ENCODE results near the gene OGA.

The OGA gene

GRCh38 chr10:101773923-101774588, 44.2 kb downstream of the OGA start:
- DNase-seq = no peak

DNA sequence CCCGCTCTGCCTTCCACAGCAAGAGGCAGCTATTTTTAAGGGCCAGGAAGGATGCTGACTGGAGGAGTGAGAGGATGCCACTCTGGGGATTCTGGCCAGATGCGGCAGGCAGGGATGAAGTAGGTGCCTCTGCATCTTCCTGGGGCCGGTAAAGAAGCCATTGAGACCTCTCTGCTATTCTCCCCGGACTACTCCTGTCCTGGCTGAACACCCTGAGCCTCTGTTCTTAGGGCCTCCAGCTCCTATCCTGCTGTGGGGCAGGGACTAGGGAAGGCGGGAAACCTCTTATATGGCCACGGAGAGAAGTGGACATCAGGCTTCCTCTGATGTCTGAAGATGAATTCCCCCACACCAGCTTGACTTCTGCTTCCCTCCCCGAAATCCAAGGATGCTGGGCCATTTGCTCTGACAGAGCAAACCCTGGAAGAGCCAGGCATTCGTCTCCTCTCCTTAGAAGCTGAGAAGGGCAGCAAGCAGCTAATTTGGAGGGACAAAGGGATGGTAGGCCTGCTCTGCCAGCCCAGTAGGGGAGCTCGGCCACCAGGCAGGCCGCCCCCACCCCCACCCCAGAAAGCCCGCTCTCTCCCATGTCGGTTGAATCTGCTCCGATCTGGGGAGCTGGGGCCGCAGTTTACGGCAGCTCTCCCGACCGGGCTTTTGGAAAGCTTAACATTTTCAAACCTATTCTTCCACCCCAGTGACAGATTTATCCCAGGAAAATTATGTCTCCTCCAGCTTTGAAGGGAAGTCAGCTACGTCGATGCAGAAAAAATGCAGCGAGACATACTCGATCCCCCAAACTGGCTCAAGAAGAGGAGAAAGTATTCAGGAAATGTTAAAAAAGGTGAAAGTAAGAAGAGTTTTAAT, 45.1 kb downstream of the OGA start:
- DNase-seq = no peak

DNA sequence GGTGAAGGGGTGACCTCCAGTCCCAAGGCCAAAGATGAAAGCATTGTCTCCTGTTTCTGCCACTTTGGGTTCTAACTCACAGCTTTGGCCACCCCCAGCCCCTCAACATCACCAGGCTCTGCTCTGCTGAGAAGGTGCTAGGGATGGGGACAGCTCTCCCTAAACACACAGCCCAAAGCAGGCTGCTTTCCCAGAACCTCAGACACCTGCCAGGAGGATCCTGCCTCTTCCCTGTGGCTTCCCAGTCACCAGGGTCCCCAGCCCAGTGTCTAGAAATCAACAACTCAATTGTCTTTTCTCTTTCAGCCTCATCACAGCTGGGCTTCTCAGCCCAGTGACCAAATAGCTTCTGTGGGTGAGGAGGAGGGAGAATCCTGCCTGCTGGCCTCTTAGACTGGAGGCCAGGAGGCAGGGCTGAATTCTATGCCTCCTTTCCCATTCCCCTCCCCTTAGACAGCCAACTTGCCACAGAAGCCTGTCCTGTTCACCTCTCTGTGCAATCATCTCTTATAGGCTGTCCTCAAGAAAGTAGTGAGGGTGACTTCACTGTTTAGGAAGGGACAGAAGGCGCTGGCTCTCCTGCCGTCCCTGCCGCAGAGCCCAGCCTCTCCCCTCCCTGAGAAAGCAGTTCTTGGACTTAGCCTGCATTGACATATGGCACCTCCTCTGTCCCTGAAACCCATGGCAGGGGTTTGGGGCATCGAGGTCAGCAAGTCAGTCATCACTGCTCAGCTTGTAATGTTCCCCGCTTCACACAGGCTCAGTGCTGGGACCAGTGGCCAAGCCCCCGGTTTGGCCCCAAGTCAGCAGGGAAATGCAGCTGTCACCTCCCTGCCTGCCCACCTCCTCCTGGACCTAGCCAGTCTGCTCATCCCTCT, 46.0 kb downstream of the OGA start:
- DNase-seq = no peak

DNA sequence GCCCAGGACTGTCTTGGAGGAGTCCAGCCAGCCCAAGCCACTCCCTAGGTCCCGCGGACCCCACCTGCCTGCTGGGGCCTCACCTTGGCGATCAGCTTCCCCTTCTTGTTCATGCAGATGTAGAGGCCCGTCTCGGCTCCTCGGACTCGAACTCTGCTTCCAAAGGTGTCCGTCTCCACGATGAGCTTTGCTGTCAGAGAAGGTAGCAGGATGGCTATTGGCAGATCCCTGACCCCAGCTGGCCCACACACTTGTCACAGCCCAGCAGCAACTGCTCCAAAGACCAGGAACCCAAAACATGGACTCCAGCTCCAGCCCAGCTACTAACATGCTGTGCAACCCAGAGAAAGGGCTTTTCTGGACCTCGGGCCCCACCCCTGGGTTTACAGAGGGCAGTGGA, 46.9 kb downstream of the OGA start:
- no peak for DNase-seq

DNA sequence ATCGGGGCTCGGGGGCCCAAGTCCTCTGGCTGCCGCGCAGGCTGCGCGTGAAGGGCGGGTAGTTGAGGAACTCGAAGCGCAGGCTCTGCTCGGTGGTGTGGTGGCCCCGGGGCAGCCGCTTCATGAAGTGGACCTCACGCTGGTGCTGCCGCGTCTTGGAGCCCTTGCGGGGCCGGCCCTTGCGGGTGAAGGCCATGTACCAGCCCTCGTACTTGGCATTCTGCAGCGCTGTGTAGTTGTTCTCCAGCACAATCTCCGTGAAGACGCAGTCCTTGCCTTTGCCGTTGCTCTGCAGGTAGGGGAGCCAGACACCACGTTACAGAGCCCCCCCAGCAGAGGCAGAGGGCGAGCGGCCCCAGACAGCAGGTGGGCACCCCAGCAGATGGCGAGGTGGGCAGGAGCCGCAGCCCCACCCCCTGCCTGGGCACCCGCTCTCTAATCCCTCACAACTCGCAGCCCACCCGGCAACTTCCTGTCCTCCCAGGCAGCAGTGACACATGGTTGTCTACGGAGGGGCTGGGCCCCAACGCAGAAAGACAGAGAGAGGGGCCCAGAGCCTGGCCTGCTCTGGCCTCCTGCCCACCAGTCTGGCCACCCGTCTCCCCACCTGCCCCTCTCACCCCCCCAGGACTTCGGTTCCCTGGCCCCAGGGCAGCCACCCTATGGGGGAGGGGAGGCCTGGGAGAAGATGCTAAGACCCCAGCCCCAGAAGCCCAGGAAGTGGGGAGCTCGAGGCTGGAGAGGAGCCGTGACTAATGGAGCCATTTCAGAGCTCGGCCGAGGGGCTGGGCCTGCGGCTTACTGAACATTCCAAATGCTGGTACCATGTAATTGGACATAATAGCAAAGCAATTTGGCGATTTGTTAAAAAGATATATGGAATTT, 47.7 kb downstream of the OGA start:
- no peak for DNase-seq

- DNase-seq = no peak
These were observed 48.6 kb downstream of the OGA start for GRCh38 chr10:101769541-101770180.

DNA sequence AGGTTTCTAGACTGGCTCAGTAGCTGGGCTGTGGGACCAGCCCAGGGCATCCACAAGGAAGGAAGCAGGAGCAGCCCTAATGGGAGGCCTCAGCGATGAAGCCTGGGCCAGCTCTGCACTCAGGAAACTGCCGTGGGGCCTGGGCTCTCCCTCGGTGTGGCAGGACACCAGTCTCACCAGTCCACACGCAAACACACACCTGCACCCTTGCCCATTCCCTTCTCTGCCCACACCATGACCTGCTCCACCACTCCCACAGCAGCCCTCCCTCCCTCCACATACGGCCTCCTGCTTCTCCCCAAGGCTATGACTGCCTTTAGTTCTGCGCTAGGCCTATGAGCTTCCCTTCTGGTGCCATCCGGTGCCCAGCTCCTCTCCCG, 49.5 kb downstream of the OGA start:
- no peak for DNase-seq

- DNase-seq = no peak
These were observed 50.1 kb downstream of the OGA start for GRCh38 chr10:101767966-101768790.

DNA sequence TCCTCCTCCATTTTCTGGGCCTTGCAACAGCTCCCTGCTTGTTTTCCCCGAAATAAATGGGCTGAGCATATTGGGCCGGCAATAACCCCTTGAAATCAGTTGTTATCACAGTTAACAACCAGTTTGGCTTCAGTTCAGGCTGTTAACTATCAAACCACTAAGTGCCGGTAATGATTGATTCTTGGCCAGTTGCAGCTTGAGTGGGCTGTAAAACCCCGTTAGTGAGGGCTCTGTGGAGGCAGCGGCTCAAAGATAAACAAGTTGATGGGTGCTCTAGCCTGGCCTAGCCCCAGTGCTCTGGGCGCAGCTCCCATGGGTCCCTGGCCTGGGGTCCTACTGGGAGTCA, 50.7 kb downstream of the OGA start:
- no peak for DNase-seq

DNA sequence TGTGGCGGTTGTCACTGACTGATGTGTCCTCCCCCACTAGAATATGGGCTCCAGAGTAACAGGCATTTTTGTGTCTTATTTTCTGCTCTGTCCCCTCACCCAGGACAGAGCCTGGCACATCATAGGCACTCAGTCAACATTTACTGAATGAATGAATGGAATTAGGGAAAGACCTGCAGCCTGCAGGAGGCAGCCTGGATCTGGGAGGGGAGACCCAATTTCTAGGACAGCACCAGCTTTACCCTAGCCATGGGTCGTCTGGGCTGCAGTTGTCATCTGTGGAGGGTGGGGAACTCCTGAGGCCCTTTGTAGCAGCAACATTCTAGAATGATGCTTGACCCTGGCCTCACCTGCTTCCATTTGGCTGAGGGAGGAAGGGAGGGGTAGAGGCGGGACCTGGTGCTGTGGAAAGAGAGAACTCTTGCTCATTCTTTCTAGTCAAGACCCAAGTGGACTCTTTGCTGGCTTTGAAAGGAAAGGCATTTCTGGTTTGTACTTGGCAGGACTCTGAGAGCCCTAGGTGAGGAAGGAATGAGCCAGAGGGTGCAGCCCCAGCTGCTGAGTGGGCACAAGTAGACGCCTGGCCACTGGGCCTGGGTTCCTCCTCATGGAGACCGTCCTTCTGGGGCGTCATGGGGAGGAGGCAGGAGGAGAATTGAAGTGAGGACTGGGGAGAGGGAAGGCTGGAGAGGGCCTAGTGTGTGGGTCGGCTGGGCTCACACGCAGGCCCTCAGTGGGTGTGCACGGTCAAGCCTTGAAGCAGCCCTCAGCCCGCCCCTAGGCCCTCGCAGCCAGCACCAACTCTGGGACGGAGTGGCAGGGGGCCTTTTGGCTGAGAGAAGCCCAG, 51.3 kb downstream of the OGA start:
- DNase-seq = no peak

- DNase-seq = no peak
These were observed 51.9 kb downstream of the OGA start for GRCh38 chr10:101766306-101766705.

GRCh38 chr10:101763141-101763846, 55.0 kb downstream of the OGA start:
- no peak for DNase-seq

DNA sequence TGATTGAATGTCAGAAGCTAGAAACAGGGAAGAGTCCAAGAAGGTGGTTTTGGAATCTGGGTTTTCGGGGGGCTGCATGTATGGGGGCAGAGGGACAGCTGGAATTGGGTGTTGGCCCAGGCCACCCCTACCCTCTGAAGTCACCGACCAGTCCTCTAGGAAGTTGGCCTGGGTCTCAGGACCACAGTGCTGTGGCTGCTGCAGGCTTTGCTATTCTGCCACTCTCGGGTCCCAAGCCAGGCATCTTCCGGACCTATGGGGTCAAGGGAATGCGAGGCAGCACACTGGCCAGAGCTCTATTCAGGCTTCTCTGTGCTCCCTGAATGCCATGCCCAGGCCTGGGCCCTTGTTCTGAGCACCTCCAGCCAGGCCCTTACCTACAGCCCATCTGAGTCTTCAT, 55.5 kb downstream of the OGA start:
- DNase-seq = no peak

- DNase-seq = no peak
These were observed 57.0 kb downstream of the OGA start for GRCh38 chr10:101761226-101761625.

DNA sequence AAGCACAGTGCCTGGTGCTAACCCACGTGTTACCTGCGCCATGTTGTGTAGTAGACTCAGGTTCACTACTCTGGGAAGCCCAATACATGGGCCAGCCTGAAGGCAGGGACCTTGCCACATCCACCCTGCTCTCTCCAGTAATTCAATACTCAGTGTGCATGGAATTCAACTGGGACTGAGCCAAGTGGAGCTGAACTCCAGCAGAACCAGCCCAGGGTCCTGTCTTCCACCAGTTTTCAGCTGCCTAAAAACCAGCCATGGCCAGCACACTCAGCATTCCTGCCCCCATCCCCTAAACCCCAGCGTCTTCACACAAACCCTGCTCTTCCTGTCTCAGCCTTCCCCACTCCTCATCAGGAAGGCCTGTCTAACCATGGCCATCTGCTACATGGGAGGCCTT, 57.7 kb downstream of the OGA start:
- no peak for DNase-seq

DNA sequence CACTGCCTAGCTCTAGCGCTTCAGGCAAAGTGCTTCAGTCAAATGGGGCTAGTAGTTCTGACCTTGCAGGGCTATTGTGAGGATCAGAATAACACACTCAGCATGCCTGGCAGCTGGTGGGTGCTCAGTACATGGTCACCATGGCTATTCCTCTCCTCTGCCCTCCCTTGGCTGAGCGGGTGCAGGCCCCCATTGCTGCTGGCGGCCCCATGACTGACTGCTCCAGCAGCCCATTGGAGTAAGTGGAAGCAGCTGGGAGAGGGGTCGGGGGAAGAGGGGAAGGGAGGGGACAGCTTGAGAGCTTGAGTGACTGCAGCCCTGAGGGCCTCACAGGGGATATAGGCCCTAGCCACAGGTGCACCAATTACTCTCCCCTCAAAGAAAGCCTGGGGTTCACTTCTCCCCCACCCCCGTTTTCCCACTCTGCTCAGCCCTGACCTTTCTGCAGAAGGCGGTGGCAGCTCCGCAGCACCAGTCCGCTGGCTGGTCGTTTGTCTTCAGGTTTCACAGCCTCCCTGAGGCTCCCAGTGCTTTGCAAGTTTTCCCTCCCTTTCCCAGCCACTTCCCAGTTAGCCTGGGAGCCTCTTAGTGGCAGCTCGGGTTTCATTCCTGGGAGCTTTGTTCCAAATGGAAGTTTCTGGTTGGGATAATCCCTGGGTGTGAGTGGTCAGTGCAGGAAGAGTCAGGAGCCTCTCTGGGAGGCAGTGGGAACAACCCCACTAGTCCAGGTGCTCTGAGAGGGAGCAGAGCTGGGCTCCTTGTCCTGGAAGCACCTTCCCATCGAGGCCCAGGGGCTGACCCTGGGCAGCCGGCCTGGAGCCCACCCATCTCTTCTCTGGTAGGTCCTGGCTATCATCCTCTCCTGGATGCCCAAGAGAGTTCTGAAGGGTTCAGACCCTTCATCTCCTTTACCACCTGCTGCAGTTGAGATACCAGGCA, 58.7 kb downstream of the OGA start:
- no peak for DNase-seq

DNA sequence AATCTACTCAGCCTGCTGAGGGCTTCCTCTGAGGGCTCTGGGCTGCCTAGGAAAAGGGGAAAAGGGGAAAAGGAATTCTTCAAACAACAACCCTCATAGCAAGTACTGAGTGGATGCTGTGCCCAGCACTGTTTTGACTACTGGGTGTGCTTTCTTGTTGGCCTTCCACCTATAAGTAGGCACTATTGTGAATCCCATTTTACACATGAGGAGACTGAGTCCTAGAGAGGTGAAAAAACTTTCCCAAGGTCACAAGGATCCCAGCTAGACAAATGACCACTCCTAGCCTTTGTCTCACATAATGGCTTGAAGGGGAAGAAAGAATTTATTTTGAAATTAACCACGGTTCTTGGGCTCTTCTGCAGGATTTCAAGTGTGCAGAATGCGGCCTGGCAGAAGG, 59.4 kb downstream of the OGA start:
- DNase-seq = no peak

DNA sequence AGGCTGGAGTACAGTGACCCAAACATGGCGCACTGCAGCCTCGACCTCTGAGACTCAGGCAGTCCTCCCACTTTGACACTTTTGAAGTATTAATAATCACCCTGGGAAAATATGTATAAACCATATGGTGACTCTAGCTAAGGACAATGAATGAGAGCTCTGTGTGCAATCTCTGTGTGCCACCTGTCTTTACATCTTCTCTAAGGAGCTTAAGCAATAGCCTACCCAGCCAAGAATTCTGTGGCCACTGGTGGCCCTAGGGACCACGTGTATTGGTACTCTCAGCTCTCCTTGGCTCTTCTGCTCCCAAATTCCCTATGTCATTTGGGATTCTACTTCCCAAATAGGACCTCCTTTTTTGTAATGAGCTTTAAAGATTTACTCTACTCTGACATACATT, 66.0 kb downstream of the OGA start:
- no peak for DNase-seq

All from activated CD8-positive, alpha-beta memory T cell treated with anti-CD3 and anti-CD28 coated beads, Interleukin-2, amount 50 U/mL, for 48 hours (primary cell).